Neural progenitor cell (in vitro differentiated cells): ENCODE data around the gene BCOR.

Source experiments
- CTCF ChIP-seq: fragments of 200-600 bp; sonication (generic); IDR thresholded peaks from 2 replicates; pipeline ENCODE4 v1.5.1; 2017; ENCODE audit warnings: antibody characterized with exemption, mild to moderate bottlenecking
- EZH2 ChIP-seq: fragments of 200-600 bp; sonication (generic); IDR thresholded peaks from 2 replicates; pipeline ENCODE4 v1.6.1; 2017; ENCODE audit warnings: antibody characterized with exemption, mild to moderate bottlenecking, moderate library complexity
- EZH2phosphoT487 ChIP-seq: fragments of 200-600 bp; sonication (generic); IDR thresholded peaks from 2 replicates; pipeline ENCODE4 v1.6.1; 2017; ENCODE audit warnings: antibody characterized with exemption

- TF ChIP-seq CTCF (no peak), EZH2 (no peak), EZH2phosphoT487 (no peak)
Measured at GRCh38 chrX:40117715-40118285, 20.0 kb upstream of the BCOR start.
